ENCODE measurements around the gene MAPK10.
"Not testable (repeated sequence)": the region's sequence is repeated elsewhere in the genome, so short reads cannot be mapped to it uniquely, and the experiment has no call there.

MAPK10 gene

DNA sequence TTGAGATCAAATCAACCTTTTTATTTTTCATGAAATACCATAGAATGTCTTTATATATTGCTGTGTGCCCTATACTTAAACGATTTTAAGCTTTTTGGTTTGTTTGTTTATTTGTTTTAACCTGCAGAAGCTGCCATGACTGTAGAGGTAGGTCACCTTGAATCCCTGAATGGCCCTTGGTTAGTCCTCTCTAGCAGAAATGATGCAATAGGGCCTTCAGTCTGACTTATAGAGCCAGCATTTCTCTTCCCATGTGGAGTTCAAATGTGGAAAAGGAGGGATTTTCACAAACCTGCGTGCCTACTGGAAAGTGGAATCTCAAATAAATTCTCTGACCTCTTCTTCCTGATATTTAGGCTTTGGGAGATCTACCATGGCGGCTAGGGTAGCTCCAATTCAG lies 327.9 kb downstream of the MAPK10 start:
- DNase-seq, result no peak

DNA sequence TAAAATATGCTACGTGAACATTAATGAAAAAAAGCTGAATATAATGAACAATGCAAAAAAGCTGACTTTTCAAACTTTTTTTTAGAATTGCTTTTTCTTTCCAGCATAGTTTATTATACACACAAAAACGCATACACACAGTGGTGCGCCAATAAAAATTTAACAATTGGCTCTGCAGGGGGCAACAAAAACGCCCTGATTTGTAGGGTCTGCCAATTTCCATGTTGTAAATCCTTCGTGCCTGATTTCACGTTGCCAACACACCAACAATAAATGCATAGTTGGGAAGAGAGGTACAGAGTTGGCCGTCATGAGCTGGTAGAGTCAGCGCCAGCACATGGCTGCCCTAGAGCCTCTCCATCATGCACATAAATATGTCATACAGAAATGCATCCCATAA lies 333.1 kb downstream of the MAPK10 start:
- DNase-seq, result no peak

- not testable (repeated sequence) for DNase-seq
Observed at GRCh38 chr4:86021671-86022070, 338.2 kb downstream of the MAPK10 start.

DNA sequence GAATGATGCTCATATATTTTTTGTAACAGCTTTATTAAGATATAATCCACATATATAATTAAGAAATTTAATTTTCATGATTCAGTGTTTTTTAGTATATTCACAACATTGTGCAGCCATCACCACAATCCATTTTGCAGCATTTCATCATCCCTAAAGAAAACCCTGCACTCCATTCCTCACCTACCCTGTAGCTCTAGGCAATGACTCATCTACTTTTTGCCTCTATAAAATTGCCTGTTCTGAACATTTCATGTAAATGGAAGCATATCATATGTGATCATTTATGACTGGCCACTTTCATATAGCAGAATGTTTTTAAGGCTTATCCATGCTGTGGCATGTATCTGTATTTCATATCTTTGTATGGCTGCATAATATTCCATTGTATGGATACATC lies 339.9 kb downstream of the MAPK10 start:
- DNase-seq, result no peak

DNA sequence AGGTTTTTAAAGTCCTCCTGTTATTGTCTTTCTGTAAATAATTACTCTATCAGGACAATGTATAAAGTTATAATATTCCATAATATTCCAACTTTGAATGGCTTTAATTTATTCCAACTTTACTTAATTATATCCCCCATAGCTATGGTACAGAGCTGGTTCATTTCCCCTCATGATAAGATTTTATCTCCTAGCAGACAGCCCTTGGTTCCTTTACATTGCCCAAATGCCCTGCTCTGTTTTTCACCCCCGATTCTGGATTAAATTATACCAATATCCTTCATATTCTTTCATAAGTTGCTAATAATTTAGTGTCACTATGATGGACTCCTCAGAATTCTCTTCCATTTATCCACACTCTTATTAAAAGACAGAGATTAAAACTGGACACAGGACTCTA lies 340.5 kb downstream of the MAPK10 start:
- no peak for DNase-seq

DNA sequence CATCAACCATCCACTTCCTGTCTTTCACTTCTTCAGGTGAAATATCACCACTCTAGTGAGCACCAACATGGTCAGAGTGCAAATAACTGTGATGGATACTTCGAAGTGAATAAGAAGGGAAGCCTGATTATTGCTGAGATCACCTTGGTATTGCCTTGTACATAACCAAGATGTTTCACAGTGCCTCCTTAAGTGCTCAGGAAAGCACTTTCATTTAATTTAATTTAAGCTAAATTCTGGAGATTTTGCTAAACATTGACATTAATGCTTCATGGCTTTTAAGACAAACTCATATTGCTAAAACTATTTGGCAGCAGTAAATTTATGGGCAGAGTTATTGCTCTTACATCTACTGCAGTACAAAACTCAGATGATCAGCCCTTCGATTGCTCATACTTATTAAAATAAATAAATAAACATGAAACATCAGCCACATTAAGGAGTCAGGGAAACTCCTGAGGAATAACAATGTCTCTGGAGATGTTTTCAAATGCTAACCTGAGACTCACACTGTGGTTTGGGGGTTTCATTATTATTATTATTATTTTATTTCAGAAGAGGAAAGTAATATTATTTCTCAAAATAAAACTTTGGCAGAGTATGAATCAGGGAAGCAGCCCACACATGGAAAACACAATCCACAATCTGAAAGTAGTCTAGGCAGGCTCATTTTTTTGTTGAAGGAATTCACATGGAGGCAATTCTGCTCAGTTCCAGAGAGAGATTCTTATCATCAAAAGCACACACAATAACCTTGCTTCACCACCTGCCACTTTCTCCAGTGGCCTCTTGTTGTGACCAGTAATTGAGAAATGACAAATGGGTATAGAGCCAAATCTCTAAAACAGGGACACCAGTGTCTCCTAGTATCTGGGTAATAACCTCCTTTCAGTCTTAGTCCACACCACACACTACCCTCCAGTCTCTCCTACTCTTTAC lies 344.2 kb downstream of the MAPK10 start:
- DNase-seq, result no peak

DNA sequence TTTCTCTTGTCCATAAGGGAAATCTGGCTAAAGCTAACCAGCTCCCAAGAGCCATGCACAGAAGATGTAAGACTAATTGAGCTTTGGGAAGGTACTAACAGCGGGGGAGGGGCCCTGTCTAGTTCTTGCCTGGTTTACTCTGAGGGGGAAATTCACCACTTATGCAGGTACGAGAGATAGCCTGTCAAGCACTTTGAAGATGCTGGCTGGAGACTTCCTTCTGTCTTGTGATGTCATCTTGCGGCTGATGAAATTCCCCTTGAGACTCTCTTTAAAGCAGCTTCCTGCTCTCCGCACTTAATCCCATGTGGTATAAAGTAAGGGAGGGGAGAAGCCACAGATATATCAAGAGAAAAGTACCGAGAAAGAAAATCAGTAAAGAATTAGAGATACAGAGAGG lies 345.3 kb downstream of the MAPK10 start:
- DNase-seq, result no peak

DNA sequence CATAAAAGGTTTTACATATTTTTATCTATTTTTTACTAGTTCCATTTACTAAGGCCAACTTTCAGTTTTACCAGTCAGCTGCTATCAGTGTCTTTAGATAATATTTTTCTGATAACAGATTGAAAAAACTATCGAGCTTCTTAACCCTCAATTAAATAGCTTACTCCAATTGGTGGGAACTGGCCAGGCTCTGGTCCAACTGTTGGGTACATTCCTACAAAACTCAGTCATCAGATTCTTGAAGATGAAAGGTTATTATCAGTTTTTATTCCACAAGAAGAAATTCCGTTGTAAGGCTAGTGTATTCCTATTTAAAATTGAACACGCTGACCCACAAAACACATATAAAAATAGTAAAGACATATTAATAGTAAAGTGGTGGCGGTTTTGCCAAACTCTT lies 346.2 kb downstream of the MAPK10 start:
- DNase-seq, result no peak

GRCh38 chr4:86011117-86011516 lies 348.7 kb downstream of the MAPK10 start:
- DNase-seq, result no peak

DNA sequence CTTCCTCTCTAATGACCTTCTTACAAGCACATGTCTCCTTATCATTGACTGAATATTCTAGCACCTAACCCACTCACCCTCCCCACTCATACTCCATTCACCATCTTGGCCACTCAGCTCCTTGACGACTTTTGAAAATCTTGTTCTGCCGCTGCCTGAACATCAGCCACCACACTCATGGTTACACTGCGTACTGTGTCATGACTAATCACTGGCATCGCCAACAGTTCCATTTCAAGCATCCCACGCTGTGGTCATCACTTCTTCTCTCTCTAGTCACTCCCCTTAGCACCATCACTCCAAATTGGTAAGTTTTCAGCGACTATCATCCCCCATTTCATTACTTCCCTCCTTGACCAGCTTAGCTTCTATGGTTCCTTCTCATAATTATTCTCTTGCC lies 352.8 kb downstream of the MAPK10 start:
- DNase-seq, result no peak

DNA sequence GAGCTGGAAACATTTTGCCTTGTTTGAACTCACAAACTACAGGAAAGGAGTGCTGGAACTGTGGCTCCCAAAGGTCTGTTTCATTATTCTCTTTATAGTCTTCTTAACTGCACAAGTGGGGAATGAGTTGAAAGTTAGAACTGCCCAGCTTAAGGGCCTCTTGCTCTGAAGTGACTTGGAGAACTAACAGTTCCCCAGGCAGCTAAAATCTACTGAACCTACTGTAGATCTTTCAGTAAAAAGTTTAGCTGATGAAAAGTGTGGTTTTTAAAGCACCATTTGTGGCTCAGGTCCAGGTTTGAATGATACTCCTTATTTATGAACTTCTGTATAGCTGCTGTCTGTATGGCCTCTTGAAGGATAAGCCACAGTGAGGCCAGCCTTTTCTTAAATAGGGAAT lies 353.8 kb downstream of the MAPK10 start:
- DNase-seq, result no peak

DNA sequence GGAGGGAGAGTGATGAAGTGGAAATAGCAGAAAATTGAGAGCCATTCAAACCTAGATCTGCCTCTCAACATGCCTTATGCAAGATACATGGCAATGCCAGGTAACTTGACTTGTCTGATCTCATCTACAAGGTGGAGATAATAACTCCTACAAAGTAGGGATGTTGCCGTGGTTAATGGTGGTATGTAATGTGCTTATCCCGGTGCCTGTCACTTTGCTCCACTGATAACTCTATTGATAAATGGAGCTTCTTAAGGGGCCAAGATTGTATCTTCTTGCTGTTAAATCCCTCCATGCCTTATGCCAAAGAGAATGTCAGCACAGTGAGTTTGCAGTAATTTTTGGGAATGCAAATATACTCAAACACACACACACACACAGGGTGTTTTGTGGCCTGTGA lies 355.8 kb downstream of the MAPK10 start:
- DNase-seq, result no peak

GRCh38 chr4:86001591-86001990 lies 358.3 kb downstream of the MAPK10 start:
- DNase-seq, result no peak

- no peak for DNase-seq
Observed at GRCh38 chr4:85995361-85995760, 364.5 kb downstream of the MAPK10 start.

- no peak for DNase-seq
Observed at GRCh38 chr4:85994576-85994975, 365.3 kb downstream of the MAPK10 start.

GRCh38 chr4:85993641-85994040 lies 366.2 kb downstream of the MAPK10 start:
- DNase-seq, result no peak

GRCh38 chr4:85986266-85986665 lies 373.6 kb downstream of the MAPK10 start:
- DNase-seq, result no peak

DNA sequence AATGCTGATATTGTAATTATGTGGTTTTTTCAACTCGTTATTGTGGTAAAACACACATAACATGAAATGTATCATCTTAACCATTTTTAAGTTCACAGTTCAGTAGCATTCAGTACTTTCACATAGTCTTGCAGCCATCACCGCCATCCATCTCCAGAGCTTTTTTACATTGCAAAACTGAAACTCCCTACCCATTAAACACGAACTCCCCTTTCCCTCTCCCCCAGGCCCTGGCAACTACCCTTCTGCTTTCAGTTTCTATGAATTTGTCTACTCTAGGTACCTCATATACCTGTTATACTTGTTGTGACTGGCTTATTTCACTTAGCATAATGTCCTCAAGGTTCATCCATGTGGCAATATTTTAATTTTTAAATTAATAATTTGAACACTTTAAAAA lies 380.6 kb downstream of the MAPK10 start:
- no peak for DNase-seq

GRCh38 chr4:85970535-85970934 lies 389.3 kb downstream of the MAPK10 start:
- no peak for DNase-seq

DNA sequence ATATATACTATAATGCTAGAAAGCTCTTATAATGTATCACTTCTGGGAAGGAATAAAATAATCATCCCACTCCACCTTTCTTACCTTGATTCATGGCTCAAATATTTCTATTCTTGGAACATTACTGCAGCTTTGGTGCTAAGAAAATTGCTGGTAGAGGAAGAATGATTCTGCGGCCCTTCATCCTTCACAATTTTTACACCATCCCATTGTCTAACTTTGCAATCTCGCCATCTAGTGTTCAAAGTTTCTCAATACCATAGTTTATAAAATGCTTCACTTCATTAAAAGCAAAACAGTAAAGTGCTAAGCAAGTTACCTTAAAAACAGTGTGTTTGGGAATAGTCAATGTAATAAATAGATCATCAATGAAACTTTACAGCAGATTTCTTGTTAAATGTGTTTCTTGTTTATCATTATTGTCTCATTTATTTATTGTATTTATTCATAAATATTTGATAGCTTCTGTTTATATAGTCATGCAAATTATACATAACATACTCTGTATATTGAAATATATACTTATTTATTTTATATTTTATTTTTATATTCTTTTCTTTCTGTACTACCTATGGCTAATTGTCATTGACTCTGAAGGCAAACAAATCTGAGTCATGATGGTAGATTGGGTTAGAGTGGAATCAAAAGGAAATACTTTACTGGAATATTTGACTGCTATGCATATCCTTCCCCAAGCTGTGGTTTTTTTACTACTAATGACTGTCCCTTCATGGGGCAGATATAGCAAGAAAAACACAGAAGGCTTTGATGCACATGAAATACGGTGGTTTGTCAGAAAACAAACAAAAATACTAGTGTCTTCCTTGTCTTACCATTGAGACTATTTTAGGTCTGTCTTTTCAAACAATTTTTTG lies 390.7 kb downstream of the MAPK10 start:
- DNase-seq, result peak; percentile 1

DNA sequence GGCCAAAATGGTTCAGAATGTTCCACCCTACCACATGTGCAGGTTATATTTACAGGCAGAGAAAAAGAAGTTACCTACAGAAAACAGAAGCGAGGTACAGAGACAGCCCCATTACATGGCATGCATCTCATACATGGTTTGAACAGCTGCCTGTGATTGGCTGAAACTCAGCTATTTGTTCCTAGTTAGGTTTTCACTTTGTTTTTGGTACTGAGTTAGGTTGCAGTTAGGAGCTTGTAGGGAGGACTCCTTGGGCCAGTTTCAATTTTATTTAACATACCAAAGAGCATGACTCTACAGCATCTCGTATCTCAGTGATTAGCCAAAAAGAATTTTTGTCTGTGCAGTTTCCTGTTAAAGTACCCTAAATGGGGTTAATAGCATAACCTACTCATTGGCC lies 392.0 kb downstream of the MAPK10 start:
- no peak for DNase-seq

DNA sequence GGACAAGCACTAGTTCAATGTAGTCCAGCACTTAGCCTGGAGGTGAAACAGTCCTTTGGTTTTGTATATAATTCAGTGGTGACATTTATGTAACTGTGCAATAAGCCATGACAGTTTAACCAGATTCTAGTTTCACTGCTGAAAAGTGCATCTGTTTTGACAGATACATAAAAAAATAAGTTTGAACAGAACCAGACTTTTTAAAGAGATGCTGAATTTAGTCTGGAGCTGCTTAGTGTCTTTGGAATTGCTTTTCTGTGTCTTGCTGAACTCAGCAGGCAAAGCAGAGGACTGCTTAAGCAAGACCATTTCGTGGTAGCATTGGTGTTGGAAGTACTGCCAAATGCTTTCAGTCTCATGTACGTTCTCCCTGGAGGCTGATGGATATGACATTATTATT lies 393.5 kb downstream of the MAPK10 start:
- no peak for DNase-seq

DNA sequence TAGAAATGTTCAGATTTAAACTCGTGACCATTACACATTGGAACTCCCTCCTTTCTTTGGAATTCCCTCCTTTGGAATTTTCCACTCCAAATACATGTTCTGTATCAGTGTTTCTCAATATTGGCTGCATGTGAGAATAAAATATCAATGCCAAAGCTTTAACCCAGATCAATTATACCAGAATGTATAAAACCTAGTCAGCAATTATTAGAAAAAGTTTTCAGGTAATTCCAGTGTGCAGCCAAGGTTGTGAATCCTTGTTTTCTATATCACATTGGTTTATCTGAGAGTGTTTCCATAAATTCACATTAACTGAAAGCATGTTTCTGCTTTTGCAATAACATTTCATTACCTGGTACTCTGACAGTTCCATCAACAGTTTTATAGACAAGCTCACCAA lies 394.3 kb downstream of the MAPK10 start:
- no peak for DNase-seq

- not testable (repeated sequence) for DNase-seq
Observed at GRCh38 chr4:85965017-85965416, 394.8 kb downstream of the MAPK10 start.
